Heart left ventricle (tissue), 16 donors: ENCODE results near the gene NFATC1. TPM values are rescaled to one million over a fixed set of nuclear protein-coding genes. Genes with fewer than 3 reads are reported as not detected.

ENCODE experiments used
- ATAC-seq, 4 donors: fragments of 200-7000 bp; cut with Tn5 transposase; one replicate each; pipeline ENCODE4 v1.9.1; 2020 to 2022; ENCODE audit warnings: moderate library complexity in 4 of 4, mild to moderate bottlenecking in 3 of 4, moderate number of reproducible peaks in 1 of 4
- DNase-seq, 5 donors: peaks; one replicate each; pipeline ENCODE4 v3.0.0-alpha.2; 2020
- H3K27ac ChIP-seq, 12 donors: fragments of 200-600 bp; sonication (generic) in 4 of 12; one replicate each; pipeline versions ENCODE4 v1.5.0 to v1.8.0; 2016 to 2022; ENCODE audit warnings: mild to moderate bottlenecking in 2 of 12
- H3K27me3 ChIP-seq, 9 donors: fragments of 200-600 bp; sonication (generic) in 2 of 9; one replicate each; pipeline versions ENCODE4 v1.5.1 to v1.8.0; 2016 to 2022; ENCODE audit warnings: mild to moderate bottlenecking in 3 of 9
- H3K36me3 ChIP-seq, 9 donors: fragments of 200-600 bp; sonication (generic) in 2 of 9; one replicate each; pipeline versions ENCODE4 v1.5.0 to v1.8.0; 2018 to 2022; ENCODE audit warnings: mild to moderate bottlenecking in 2 of 9
- H3K4me1 ChIP-seq, 12 donors: fragments of 200-600 bp; sonication (generic) in 4 of 12; one replicate each; pipeline versions ENCODE4 v1.5.0 to v1.8.0; 2016 to 2022; ENCODE audit warnings: mild to moderate bottlenecking in 3 of 12
- H3K4me3 ChIP-seq, 12 donors: fragments of 200-600 bp; sonication (generic) in 4 of 12; one replicate each; pipeline versions ENCODE4 v1.5.0 to v1.8.0; 2017 to 2022; ENCODE audit warnings: mild to moderate bottlenecking in 9 of 12, moderate library complexity in 4 of 12
- H3K9me3 ChIP-seq, 12 donors: fragments of 200-600 bp; sonication (generic) in 4 of 12; one replicate each; pipeline versions ENCODE4 v1.5.0 to v1.8.0; 2016 to 2022; ENCODE audit warnings: mild to moderate bottlenecking in 1 of 12
- CTCF ChIP-seq, 12 donors: fragments of 200-600 bp; sonication (generic) in 4 of 12; IDR thresholded peaks; one replicate each; pipeline versions ENCODE4 v1.5.0 to v1.8.0; 2018 to 2022; ENCODE audit warnings: antibody characterized with exemption in 12 of 12, mild to moderate bottlenecking in 5 of 12
- POLR2A ChIP-seq, 2 donors: fragments of 450-650 bp; IDR thresholded peaks; one replicate each; pipeline ENCODE4 v1.6.1; 2017; ENCODE audit warnings: antibody characterized with exemption in 2 of 2, mild to moderate bottlenecking in 2 of 2, moderate library complexity in 2 of 2
- WGBS, 4 donors: extraction: QIAGEN DNeasy Blood & Tissue Kit in 2 of 4; methylation state at CpG; one replicate each; pipeline versions ENCODE4 v1.1.5 to v1.1.7; 2013 to 2018; 5-methylcytosine and 5-hydroxymethylcytosine counted together
- intact Hi-C, 10 donors: fragments of 100-400 bp; cut with DNase I; formaldehyde crosslinking; loops; one replicate each; pipeline versions ENCODE4 v1.11.1 to v1.14.2; 2022
- polyA plus RNA-seq, 2 donors: library from polyadenylated mRNA; stranded (reverse); fragments of 200-250 nt; gene quantifications; one replicate each; pipeline ENCODE4 v1.2.3, GENCODE V29; 2013
- total RNA-seq, 9 donors: library from RNA; depleted of rRNA in 2 of 9; stranded (reverse); fragments of >200 nt in 2 of 9; fragmentation: NEBNext Ultra II Directional in 3 of 9; extraction: Animal tissue kit (Norgen Biotek cat#: 25700) in 3 of 9; gene quantifications; one replicate each; pipeline versions ENCODE4 v1.1.0 to v1.2.4, GENCODE V29; 2016 to 2023
- donor health status: ischemic (EF 13 %, LVEDD 7.1; RV severe dilation, severe dysfunction).
- donor health status: healthy with polysubstance abuse.
- donor health status: DM: no; HTN: yes; CAD: no.
- donor health status: DM: no; HTN: no; CAD: no.
- donor health status: ischemic (EF 25% LVEDD 6.9; RV normal size, moderate dysfunction).
- donor health status: ischemic (EF 25% LVEDD 5.7; RV mildly dilated, moderate dysfunction).
- donor health status: healthy.
- donor health status: DM: yes; HTN: yes; CAD: no.
- donor health status: ischemic (EF 35%, LVEDD 5.7; RV mildly dilated, moderate dysfunction).
- donor health status: nonischemic (EF 11% LVEDD 7.7; RV severe dilation, severe dysfunction).
- donor health status: DM: yes; HTN: yes; CAD: no.
- donor health status: PGD.
- donor health status: ischemic (EF 29% LVEDD 5.4; RV normal size, mild dysfunction).
- donor health status: nonischemic (EF 23%, LVEDD 6.1; RV moderate dilation, normal function).

The NFATC1 gene
- total and polyA plus RNA-seq, 11 donors, result 6.5 to 26.7 (median 15.3) TPM

GRCh38 chr18:79448621-79449020 is 52.9 kb downstream of the NFATC1 start:
- H3K4me1 ChIP-seq, result peaks cover 0 to 13% (median 4%) of the 10 kb centered on the region in 12 donors
- DNase-seq (no peak), ATAC-seq (no peak)
- H3K36me3 ChIP-seq, result peaks cover 0 to 56% (median 44%) of the 10 kb centered on the region in 9 donors
- intact Hi-C loops, result no loop called here
- no peak overlapping the region for H3K27ac ChIP-seq
- no peaks in the 10 kb centered on the region for H3K9me3 ChIP-seq
- 91 to 95% (median 94%) methylated on average over 24 to 25 of the region's 25 CpGs for WGBS, 4 donors
- no peaks in the 10 kb centered on the region for H3K27me3 ChIP-seq
- no peak overlapping the region for H3K4me3 ChIP-seq
- TF ChIP-seq CTCF (IDR thresholded peaks at IDR 0.05), result no peak

- no peak overlapping the region for H3K27ac ChIP-seq
- ATAC-seq (no peak), DNase-seq (no peak)
- peaks cover 0 to 60% (median 44%) of the 10 kb centered on the region in 9 donors for H3K36me3 ChIP-seq
- intact Hi-C loops, result loop anchor here in 2 of 10 donors (10.0 kb wide), 2 partner anchors 45 to 55 kb away; no protein-coding TSS in a partner anchor
- 94 to 96% (median 95%) methylated on average over 35 of the region's 35 CpGs for WGBS, 4 donors
- no peaks in the 10 kb centered on the region for H3K27me3 ChIP-seq
- no peak overlapping the region for H3K4me3 ChIP-seq
- H3K9me3 ChIP-seq, result no peaks in the 10 kb centered on the region
- H3K4me1 ChIP-seq, result peaks cover 0 to 22% (median 12%) of the 10 kb centered on the region in 12 donors
- TF ChIP-seq CTCF (IDR thresholded peaks at IDR 0.05) (no peak), POLR2A (IDR thresholded peaks at IDR 0.05) (no peak)
These were observed 54.0 kb downstream of the NFATC1 start for GRCh38 chr18:79449551-79450288.

GRCh38 chr18:79450289-79451080 is 54.8 kb downstream of the NFATC1 start:
- H3K9me3 ChIP-seq, result no peaks in the 10 kb centered on the region
- intact Hi-C loops, result loop anchor here in 2 of 10 donors (10.0 kb wide), 2 partner anchors 46 to 54 kb away; no protein-coding TSS in a partner anchor
- WGBS, 4 donors, result 93 to 94% (median 93%) methylated on average over 28 of the region's 28 CpGs
- peaks cover 0 to 22% (median 12%) of the 10 kb centered on the region in 12 donors for H3K4me1 ChIP-seq
- H3K36me3 ChIP-seq, result peaks cover 0 to 67% (median 49%) of the 10 kb centered on the region in 9 donors
- TF ChIP-seq CTCF (IDR thresholded peaks at IDR 0.05) (no peak), POLR2A (IDR thresholded peaks at IDR 0.05) (no peak)
- ATAC-seq, result no peak
- DNase-seq, result no peak
- no peak overlapping the region for H3K4me3 ChIP-seq
- no peak overlapping the region for H3K27ac ChIP-seq
- H3K27me3 ChIP-seq, result no peaks in the 10 kb centered on the region
